NCI-H524 (cell line): ENCODE data around the gene CLEC14A.
A peak's percentile ranks its signal among the peaks of the same experiment; 100 is the strongest.

ENCODE experiments used
- DNase-seq, 2 experiments: peaks; one replicate each; lab custom pipeline; 2025; lab: John Stamatoyannopoulos, UW

Gene CLEC14A

DNA sequence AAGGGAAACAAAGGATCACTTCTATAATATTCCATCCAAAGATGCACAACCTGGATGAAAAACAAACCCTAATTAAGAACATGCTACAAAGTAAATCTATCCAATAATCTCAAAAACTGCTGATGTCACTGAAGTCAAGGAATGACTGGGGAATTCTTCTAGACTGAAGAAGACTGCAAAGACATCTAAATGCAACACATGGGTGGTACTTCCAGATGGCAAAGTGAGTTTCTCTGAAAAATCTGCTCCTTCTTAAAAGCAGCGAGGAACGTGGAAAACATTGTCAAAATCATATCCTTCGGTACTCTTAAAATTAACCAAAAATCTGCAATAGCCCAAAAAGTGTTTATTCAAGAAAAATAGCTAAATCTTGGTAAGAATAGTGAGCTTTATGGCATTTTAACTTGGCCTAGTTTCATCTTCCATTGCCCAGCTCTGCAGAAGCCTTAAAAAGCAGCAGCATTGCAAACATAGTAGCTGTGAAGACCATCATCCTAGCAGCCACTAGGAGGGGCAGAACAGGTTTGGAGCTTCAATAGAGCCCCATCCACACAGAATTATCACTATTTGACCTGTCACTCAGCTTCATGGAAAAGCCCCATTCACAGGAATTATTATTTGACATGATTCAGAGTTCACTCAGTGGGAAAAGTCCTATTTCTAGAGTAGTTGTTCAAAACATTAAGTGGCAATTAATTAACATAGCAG, 7.4 kb downstream of the CLEC14A start:
- peak in 1 of 2 experiments; percentile 18 for DNase-seq

DNA sequence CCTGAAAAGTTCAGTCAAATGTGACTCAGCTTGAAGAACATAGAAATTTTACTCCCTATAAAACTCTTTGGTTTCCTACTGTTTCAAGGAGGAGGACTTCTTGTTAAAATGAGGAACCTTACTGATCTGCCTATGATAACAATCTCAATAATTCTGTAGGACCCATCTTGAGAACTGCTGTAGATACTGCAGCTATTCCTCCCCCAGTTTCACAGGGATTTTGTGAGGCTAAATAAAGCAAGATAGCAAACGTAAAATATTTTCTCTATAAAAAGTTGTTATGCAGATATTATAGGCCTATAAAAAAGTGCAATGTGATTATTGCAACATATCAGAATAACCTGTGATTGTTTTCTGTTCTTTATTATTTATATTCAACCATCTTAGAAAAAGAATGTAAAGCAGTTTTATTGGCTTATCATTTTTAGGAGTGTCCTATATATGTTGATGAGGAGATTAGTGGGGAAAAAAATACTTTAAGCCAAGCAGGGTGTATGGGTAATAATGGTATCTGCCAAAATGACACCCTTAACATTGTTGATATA, 12.1 kb downstream of the CLEC14A start:
- DNase-seq = no peak

DNA sequence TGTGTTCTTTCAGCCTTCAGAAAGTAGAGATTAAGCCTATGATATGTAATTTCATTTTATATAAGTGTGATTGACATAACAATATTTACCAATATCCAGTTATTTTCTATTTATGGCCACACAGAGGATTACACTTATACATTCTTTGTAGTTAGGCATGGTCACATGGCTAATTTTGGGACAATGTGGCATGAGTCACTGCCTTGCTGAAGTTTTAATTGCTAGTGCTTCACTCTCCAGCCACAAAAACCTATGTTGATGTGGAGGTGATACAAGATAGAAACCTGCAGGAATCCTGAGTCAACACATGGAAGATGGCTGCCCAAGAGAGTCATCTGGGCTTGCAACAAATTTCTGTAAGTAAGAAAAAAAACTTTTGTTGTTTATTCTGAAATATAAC, 17.0 kb downstream of the CLEC14A start:
- DNase-seq = no peak

DNA sequence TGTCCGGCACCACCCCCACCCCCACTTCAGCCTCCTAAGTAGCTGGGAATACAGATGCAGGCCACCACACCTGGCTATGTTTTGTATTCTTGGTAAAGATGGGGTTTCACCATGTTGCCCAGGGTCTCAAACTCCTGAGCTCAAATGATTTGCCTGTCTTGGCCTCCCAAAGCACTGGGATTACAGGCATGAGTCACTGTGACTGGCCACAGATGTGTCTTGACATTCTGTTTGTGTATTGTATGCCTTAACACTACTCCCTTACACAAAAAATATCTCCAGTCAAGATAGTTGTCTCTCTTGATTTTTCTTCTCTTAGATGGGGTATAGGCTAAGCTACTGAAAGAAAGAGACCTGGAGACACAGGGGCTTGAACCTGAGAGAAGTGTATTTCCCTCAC, 17.6 kb downstream of the CLEC14A start:
- no peak for DNase-seq

DNA sequence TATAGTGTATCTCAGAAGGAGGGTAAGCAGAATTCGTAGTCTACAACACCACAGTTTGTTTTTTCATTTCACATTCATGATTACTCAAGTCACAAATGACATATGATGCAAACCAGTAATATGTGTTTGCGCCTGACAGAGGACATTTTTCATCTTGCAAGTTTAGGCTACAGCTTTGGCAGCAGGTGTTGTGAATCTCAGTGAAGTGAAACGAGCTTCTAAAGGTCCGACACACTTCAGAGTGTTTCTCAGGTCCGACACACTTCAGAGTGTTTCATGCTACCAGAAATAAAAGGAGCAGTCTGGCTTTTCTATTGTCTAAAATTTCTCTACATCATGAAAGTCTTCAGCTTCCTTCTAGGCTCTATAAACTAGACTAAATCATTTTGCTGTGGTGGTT, 22.7 kb downstream of the CLEC14A start:
- no peak for DNase-seq

DNA sequence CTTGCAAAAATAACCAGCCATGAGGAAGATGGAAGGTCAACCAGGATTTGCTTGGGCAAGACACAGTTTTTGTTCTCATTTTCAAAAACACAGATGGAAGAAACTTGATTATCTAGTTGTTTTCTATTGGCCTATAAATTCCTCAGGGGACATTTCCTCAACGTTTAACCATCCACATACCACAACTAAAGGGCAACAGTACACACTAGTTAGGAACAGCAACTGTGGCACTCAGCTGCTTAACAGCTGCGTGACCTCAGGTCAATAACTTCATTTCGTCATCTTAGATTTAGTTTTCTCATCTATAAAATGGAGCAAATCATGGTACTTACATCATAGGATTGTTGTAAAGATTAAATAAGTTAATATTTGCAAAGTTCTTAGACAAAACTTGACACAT, 29.5 kb downstream of the CLEC14A start:
- DNase-seq = no peak

DNA sequence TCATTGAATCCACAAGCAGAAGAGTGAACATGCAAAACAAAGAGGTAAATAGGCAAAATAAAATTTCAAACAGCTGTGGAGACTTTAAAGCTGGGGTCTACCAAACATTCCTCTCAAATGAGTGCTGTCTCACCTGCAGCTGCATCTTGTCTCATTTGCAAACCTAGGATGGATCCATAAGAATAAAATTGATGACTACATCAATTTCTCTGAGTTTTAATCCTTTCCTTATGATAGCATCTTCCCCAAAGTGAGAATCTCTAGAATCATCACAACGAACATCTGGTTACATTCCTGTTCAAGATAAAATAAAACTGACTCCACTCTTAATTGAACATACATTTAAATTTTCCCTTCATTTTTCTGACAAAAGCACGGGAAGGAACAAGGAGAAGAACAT, 29.9 kb downstream of the CLEC14A start:
- DNase-seq = no peak

DNA sequence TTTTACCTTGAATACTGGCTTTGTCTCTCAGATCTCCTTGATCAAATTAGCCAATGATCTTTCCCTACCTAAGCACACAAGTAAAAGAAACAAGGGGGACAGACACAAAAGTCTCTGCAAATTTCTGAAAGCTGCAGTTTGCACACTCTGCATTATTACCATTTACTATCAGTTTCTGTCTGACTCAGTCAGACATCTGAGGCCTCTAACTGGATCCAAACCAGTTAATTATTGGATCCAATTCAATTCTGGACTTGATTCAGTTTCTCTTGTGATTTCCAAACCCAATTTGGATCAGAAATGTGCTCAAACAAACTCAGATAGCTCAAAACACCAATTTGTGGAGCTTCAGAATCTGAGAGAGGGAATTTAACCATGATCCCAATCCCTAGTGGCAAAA, 31.6 kb downstream of the CLEC14A start:
- DNase-seq = no peak

DNA sequence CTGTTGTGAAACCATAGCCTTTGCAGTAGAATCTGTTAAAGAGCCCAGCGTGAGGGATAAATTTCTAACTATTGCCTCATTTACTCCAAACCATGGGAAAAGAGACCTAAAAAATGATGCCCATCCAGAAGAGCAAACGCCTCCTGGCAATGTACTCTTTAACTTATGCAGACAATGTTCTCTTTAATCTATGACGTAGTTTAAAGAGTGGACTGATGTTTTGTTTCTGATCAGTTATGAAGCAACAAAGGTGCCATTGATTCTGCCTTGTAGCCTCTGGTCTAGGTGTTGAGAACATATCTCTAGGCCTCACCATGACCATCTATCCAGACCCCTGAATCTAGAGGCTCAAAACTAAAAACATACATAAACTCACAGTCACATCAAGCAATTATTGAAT, 34.8 kb downstream of the CLEC14A start:
- DNase-seq = no peak

DNA sequence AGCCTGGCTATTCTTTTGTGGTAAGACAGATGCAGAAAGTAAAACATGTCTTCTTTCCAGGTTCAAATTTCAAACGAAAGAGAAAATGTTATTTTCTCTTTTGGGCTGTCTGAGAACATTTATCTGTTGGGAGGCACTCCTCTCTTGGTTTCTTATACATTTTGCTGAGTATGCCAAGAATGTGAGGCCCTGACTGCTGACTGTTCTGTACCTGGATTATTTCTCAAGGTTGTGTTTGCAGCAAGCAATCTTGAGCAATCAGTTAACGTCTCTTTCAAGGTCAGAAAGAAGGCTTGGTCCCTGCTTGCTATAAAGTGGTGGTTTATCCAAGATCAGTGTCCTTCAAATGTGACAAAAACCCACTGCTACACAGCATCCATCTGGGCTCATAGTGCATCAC, 38.3 kb downstream of the CLEC14A start:
- no peak for DNase-seq

DNA sequence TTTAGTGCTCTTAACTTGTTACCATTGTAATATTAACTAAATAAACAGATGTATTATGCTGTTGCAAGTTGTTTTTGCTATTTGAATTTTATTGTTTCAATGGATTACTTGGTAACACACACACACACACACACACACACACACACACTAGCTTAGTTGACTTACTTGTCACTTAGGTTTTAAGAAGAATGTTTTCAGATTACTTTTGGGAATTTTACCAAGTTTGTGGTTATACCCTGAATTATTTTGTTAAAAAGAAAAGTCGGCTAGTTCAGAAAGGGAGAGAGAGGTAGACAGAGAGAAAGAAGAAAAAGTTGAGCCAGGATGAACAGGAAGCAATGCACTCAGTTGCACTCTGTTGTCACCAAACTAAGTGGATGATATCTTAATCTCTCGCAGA, 42.9 kb downstream of the CLEC14A start:
- DNase-seq = no peak

DNA sequence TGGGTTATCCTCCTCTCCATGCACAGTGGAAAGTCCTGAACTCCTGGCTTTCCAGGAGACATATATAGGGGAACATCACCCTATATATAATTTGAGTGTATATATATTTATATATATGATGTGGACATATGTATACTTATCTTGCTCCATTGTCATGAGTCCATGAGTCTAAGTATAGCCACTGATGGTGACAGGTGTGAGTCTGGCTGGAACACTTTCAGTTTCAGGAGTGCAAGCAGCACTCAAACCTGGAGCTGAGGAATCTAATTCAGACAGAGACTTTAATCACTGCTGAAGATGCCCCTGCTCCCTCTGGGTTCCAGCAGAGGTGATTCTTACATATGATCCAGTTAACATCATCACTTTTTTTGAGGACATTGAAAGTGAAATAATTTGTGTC, 43.8 kb downstream of the CLEC14A start:
- DNase-seq = no peak

DNA sequence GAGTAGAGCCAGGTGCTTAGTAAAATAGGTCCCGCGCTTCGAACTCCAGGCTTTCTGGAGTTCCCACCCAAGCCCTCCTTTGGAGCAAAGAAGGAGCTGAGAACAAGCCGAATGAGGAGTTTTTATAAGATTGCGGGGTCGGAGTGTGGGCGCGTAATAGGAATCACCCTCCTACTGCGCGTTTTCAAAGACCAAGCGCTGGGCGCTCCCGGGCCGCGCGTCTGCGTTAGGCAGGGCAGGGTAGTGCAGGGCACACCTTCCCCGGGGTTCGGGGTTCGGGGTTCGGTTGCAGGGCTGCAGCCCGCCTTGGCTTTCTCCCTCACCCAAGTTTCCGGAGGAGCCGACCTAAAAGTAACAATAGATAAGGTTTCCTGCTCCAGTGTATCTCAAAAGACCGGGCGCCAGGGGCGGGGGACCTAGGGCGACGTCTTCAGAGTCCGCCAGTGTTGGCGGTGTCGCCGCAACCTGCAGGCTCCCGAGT, 44.6 kb downstream of the CLEC14A start:
- no peak for DNase-seq

DNA sequence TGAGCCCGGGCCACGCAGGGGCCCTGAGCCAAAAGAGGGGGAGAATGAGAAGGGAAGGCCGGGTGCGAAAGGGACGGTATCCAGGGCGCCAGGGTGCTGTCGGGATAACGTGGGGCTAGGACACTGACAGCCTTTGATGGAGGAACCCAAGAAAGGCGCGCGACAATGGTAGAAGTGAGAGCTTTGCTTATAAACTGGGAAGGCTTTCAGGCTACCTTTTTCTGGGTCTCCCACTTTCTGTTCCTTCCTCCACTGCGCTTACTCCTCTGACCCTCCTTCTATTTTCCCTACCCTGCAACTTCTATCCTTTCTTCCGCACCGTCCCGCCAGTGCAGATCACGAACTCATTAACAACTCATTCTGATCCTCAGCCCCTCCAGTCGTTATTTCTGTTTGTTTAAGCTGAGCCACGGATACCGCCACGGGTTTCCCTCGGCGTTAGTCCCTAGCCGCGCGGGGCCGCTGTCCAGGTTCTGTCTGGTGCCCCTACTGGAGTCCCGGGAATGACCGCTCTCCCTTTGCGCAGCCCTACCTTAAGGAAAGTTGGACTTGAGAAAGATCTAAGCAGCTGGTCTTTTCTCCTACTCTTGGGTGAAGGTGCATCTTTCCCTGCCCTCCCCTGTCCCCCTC, 45.2 kb downstream of the CLEC14A start:
- no peak for DNase-seq

DNA sequence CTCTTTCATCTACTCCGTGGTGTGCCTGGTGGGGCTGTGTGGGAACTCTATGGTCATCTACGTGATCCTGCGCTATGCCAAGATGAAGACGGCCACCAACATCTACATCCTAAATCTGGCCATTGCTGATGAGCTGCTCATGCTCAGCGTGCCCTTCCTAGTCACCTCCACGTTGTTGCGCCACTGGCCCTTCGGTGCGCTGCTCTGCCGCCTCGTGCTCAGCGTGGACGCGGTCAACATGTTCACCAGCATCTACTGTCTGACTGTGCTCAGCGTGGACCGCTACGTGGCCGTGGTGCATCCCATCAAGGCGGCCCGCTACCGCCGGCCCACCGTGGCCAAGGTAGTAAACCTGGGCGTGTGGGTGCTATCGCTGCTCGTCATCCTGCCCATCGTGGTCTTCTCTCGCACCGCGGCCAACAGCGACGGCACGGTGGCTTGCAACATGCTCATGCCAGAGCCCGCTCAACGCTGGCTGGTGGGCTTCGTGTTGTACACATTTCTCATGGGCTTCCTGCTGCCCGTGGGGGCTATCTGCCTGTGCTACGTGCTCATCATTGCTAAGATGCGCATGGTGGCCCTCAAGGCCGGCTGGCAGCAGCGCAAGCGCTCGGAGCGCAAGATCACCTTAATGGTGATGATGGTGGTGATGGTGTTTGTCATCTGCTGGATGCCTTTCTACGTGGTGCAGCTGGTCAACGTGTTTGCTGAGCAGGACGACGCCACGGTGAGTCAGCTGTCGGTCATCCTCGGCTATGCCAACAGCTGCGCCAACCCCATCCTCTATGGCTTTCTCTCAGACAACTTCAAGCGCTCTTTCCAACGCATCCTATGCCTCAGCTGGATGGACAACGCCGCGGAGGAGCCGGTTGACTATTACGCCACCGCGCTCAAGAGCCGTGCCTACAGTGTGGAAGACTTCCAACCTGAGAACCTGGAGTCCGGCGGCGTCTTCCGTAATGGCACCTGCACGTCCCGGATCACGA, 46.0 kb downstream of the CLEC14A start:
- DNase-seq = peak in 1 of 2 experiments; percentile 20

DNA sequence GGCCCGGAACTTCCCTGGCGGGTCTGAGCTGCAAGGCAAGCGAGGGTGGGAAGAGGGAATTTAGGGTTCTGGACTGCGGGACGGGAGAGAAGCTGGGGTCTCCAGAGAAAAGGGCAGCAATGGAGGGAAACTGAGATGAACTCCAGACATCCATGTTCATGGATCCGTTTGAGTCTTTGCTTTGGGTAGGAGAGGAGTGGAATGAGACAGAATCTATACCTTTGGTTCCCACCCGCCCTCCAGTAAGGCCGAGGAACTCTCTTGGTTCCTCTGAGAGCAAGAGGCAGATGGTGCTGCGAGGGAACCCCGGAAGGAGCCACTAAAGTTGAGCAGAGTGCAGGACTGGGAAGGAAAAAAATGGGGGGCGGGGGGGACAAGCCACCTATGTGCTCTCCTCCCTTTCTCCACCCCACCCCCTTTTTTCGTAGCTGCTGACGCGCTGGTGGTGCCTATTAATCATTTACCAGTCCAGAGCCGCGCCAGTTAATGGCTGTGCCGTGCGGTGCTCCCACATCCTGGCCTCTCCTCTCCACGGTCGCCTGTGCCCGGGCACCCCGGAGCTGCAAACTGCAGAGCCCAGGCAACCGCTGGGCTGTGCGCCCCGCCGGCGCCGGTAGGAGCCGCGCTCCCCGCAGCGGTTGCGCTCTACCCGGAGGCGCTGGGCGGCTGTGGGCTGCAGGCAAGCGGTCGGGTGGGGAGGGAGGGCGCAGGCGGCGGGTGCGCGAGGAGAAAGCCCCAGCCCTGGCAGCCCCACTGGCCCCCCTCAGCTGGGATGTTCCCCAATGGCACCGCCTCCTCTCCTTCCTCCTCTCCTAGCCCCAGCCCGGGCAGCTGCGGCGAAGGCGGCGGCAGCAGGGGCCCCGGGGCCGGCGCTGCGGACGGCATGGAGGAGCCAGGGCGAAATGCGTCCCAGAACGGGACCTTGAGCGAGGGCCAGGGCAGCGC, 47.0 kb downstream of the CLEC14A start:
- DNase-seq = peak; percentile 25 to 60

DNA sequence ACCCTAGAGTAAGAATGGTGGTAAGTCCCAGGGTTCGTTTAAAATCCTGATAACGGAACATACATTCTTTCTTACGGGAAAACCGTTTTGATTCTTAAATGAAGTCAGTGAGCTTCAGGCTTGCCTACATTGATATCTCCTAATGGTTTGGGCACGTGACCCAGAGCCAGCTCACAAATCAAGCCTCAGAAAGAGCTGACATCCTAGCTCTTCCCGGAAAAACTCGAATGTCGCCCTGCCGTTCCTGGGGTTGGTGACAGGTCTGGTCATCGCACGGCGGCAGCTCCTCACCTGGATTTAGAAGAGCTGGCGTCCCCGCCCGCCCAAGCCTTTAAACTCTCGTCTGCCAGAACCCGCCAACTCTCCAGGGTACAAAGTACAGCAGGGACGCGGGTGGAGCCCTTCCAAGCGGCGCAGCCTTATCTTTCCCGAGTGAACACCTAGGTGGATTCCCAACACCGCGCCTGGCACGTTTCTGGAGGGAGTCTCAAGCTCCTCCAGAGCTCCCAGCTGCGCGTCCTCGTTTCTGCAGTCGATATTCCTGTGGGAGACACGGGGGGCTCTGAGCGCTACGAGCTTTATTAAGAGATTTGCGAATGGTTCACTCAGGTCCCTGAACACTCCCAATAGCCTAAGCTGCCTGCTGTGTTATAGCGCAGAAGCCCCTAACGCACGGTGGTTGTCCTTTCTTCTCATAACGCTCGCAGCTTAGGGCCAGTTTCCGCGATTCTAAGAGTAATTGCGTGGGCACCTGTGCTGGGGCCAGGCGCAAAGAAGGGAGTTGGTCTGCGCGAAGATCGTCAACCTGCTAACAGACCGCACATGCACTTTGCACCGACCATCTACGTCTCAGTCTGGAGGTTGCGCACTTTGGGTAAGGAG, 47.9 kb downstream of the CLEC14A start, which contains the start of gene SSTR1:
SSTR1 (plus strand) TSS at position 169 of the 882 bp plus-strand sequence. CDS start 1,486 bp downstream, outside the sequence.
- DNase-seq = peak; percentile 61 to 62

DNA sequence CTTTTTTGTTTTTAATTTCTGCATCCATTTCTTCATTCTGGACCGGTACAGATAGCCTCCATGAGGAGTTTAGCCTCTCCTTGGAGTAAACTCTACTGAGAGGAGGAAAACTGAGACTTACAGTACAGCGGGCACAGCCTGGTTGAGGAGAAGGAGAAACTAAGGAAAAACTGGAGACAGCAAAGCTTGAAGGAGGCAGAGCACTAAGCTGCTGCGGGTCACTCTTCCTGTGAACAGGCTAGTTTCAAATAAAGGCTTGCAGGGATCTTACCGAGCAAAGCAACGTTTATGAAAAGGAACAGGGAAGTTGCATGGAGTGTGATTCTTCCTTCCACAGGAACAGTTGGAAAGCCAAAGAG, 48.5 kb downstream of the CLEC14A start:
- DNase-seq = no peak

DNA sequence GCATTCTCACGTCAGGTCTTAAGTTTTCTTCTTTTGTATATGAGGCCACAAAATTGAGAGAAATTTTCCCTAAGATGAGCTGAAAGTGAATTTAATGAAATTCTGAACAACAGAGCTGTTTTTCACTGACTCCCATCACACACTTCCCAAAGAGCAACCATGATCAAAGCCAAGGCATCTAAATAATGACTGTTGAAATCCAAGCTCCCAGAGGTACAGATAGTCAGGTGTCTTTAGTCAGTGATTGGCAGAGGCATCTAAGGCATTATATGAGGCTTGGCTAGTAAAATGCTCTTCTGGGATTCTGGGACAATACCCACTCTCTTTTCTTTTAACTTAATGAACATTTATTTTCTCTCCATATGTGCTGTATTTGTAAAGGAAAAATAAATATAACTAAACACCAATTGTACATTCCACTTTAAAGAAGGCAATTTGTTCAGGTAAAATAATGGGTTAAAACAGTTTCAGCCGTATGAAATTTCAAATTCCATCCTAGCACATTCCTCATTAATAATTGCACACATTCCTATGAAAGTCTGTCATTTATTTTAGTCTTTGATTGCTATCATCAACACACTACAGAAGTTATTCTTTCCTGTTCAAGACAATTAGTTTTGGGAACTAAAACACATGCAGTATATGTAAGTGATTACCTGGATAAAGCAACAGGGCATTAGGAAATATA, 49.1 kb downstream of the CLEC14A start:
- DNase-seq = no peak
